GM21786 (cell line): ENCODE results near the gene RRP9.
A peak's percentile ranks its signal among the peaks of the same experiment; 100 is the strongest.
"Not testable (repeated sequence)": the region's sequence is repeated elsewhere in the genome, so short reads cannot be mapped to it uniquely, and the experiment has no call there.

Experiments
- ATAC-seq: cut with Tn5 transposase; IDR thresholded peaks from one replicate; pipeline ENCODE4 v1.9.1; 2021; ENCODE audit not compliant: unreplicated experiment

Gene RRP9, protein sequence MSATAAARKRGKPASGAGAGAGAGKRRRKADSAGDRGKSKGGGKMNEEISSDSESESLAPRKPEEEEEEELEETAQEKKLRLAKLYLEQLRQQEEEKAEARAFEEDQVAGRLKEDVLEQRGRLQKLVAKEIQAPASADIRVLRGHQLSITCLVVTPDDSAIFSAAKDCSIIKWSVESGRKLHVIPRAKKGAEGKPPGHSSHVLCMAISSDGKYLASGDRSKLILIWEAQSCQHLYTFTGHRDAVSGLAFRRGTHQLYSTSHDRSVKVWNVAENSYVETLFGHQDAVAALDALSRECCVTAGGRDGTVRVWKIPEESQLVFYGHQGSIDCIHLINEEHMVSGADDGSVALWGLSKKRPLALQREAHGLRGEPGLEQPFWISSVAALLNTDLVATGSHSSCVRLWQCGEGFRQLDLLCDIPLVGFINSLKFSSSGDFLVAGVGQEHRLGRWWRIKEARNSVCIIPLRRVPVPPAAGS

DNA sequence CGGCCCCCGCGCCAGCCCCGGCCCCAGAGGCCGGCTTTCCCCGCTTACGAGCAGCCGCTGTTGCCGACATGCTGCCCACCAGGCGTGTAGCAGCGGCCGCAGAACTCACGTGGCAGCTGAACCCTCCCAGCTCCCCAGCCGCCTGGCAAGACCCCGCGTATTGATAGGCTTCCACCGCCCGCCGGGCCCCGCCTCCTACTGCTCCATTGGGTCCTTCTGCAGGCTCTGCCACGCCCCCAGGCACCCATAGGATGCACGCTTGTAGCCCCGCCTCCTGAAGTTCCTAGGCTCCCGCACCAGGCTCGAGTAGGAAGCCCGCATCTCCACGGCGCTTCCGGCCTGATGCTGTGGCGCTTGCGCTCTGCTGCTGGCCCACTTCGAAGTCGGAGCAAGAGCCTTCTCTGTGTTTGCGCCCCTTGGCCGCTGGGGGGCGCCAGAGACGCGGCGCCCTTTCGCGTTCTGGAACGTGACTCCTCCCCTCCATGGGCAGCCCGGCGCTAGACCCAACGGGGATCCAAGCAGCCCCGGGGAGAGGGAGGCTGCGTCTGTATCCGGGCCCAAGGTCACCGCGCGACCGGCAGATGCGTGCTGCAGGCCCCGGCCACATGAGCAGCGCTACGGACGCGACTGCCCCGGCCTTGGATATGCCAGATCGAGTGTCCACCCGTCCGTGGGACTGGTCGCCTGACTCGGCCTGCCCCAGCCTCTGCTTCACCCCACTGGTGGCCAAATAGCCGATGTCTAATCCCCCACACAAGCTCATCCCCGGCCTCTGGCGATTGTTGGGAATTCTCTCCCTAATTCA, at the start of gene RRP9, which contains the start of gene PARP3:
Gene RRP9, minus strand, starts transcription at position 107 of the 805 bp plus-strand sequence. Its CDS starts 37 bp downstream, at position 70.
Gene PARP3, plus strand, starts transcription at position 566 of the 805 bp plus-strand sequence. CDS start 993 bp downstream, outside the sequence.
- peak; percentile 91 for ATAC-seq

DNA sequence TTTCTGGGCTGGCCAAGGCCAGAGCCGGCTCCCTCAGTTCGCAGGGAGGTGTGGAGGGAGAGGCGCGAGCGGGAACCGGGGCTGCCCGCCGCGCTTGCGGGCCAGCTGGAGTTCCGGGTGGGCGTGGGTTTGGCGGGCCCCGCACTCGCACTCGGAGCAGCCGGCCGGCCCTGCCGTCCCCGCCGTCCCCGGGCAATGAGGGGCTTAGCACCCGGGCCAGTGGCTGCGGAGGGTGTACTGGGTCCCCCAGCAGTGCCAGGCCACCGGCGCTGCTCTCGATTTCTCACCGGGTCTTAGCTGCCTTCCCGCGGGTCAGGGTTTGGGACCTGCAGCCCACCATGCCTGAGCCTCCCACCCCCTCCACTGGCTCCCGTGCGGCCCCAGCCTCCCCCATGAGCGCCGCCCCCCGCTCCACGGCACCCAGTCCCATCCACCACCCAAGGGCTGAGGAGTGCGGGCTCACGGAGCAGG, 48.8 kb upstream of the RRP9 start:
- not testable (repeated sequence) for ATAC-seq

DNA sequence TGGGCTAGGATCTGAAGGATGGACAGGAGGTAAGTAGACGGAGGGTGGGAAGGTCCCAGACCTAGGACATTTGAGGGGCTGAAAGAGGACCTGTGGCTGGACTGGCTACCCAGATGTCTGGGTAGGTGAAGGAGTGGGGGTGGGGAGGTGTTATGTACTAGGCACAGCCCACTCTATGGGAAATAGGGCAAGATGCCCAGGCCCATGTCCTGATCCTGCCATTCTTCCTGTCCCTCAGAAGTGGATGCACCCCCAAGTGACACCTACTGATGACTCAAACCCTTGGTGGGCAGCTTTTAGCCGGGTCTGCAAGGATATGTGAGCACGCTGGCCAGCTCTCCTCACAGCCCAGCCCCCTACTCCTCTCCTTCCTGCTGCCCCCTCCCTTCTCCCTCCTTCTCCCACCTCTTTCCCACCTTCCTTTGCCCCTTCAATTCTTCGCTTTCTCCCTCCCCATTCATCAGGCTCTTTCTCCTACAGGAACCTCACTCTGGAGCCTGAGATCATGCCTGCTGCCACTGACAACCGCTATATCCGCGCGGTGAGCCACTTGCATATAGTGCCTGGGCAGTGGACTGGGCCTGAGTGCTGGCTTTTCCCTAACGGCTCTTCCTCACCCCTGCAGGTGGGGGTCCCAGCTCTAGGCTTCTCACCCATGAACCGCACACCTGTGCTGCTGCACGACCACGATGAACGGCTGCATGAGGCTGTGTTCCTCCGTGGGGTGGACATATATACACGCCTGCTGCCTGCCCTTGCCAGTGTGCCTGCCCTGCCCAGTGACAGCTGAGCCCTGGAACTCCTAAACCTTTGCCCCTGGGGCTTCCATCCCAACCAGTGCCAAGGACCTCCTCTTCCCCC, 46.8 kb upstream of the RRP9 start:
- no peak for ATAC-seq

- ATAC-seq = no peak
These were observed 45.9 kb upstream of the RRP9 start for GRCh38 chr3:51987568-51987967.

DNA sequence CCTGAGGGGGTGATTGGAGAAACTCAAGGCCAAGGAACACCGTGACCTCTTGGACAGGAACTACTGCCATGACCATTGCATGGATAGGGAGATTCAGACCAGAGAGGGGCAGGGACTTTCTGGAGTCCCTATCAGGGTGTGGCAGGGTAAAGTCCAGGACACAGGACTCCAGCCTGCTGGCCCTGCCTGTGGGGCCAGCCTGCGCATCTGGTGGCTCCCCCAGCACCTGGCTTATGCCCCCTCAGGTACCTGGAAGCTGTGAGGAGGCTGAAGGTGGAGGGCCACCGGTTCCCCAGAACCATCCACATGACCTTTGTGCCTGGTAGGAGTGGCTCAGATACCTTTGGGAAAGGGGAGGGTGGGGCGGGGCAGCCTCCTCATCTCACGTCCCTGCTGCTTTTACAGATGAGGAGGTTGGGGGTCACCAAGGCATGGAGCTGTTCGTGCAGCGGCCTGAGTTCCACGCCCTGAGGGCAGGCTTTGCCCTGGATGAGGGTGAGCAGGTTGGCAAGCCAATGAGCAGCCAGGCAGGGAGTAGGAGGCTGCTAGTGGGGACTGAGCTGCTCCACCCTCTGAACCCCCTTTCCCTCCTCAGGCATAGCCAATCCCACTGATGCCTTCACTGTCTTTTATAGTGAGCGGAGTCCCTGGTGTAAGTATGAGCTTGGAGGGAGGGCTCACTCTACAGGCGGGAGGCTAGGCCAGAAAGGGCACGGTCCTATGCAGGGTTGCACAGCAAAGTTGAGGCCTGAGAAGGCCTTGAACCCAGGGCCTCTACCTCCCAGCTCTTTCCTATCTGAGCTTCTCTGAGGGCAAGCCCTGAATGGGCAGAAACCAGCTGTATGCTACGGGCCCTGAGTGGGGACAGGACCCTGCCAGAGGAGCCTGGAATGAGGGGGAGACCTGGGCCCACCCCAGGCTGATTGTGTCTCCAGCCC, 44.6 kb upstream of the RRP9 start:
- no peak for ATAC-seq

DNA sequence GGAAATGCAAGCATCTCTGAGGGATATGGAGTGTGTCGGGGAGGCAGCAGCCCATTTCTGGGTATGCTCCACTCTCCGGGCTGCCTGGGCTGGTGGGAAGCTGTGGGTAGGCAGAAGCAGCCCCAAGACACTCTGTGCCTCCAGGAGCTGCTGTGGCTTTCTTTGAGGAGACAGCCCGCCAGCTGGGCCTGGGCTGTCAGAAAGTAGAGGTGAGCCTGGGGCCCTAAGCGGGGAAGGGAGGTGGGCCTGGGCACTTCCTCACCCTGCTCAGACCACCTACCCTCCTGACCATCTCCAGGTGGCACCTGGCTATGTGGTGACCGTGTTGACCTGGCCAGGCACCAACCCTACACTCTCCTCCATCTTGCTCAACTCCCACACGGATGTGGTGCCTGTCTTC, 43.4 kb upstream of the RRP9 start:
- ATAC-seq = no peak

GRCh38 chr3:51984269-51984647, 42.6 kb upstream of the RRP9 start:
- no peak for ATAC-seq

- no peak for ATAC-seq
These were observed 42.0 kb upstream of the RRP9 start for GRCh38 chr3:51983578-51984268.

DNA sequence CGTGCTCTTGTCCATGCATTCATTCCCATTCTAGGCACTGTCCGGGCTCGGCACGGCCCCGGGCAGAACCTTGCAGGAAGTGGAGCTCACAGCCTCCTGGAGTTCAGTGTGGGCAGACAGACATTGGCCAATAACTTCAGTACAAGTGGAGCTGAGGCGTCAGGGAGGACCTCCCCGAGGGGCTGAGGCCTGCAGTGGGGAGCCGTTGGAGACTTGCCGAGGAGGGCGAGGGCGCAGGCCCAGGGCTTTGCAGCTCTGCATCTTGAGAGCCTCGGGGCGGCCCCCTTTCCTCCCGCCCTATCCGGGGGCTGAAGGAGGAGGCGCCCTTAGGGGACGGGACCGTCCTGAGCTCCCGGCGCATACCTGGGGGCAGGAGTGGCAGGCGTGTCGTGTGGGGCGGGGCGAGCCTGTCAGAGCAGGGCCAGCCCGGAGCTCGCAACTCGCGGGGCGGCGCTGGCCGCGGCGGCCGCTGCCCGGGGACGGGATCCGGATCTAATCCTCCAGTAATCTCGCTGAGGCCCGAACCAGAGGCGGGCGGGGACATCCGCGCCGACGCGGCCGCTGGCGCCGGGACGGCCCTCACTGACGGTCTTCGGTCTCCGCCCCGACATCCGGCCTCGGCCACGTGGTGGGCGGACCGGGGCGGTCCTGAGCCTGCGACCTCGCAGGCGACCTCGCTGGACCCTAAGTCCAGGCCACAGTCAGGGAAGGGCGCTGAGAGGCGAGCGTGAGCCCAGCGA, 41.3 kb upstream of the RRP9 start, which contains the start of gene ACY1:
Gene ACY1, plus strand, starts transcription at position 698 of the 740 bp plus-strand sequence. CDS start 530 bp downstream, outside the sequence.
- ATAC-seq = peak; percentile 73

- peak; percentile 44 for ATAC-seq
These were observed 40.7 kb upstream of the RRP9 start for GRCh38 chr3:51982352-51982837.

DNA sequence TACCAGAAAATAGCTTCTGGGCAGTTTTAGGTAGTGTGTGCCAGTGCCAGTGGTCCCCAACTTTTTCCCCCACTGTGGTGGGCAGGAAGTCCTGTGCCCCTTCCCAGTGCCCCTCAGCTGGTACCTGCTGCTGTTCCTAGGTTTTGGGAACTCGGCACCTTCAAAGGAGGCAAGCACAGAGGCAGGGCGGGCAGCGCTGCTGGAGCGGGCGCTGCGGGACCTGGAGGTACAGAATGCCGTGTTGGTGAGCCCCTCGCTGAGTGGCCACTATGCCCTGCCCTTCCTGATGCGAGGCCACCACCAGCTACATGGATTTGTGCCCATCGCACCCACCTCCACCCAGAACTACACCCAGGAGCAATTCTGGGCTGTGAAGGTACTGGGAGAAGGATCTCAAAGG, 38.5 kb upstream of the RRP9 start:
- ATAC-seq = no peak

DNA sequence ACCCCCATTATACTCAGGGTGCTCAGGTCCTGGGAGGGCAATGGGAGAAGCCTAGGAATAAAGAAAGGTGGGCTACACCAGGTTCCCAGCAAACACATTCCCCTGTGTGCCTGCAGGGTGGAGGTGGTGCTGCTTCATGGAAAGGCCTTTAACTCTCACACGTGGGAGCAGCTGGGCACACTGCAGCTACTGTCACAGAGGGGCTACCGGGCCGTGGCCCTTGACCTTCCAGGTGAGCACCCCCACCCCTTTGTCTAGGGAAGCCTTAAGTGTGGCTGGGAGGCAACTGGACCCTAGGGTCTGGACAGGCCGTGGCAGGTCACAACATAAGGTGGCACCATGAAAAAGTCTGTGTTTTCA, 36.4 kb upstream of the RRP9 start:
- ATAC-seq = no peak

GRCh38 chr3:51977446-51978142, 35.9 kb upstream of the RRP9 start:
- ATAC-seq = no peak

DNA sequence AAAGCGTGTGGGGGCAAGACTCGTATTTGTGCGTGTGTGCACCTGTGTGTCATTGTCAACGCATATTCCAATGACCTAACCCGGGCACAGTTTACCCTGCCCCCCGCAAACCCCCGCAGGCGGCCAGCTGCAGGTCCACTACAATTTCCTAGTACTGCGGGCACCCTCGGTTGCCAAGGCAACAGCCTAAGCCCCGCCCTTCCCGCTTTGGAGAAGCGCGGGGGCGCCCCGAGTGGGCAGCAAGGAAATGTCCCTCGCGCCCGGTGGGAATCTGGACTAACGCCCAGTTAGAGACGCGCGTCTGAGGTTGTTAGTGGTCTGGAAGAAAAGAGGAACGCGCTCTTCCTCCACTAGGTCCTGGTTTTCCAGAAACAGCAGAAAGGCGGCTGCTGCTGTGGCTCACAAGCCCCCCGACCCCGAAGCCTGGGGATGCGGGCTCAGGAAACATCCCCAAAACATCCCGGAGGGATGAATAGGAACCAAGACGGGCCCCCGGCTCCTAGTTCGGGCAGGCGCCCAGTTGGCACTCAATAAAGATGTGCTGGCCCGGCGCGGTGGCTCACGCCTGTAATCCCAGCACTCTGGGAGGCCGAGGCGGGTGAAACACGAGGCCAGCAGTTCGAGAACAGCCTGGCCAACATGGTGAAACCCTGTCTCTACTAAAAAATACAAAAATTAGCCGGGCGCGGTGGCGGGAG, 34.3 kb upstream of the RRP9 start:
- no peak for ATAC-seq

DNA sequence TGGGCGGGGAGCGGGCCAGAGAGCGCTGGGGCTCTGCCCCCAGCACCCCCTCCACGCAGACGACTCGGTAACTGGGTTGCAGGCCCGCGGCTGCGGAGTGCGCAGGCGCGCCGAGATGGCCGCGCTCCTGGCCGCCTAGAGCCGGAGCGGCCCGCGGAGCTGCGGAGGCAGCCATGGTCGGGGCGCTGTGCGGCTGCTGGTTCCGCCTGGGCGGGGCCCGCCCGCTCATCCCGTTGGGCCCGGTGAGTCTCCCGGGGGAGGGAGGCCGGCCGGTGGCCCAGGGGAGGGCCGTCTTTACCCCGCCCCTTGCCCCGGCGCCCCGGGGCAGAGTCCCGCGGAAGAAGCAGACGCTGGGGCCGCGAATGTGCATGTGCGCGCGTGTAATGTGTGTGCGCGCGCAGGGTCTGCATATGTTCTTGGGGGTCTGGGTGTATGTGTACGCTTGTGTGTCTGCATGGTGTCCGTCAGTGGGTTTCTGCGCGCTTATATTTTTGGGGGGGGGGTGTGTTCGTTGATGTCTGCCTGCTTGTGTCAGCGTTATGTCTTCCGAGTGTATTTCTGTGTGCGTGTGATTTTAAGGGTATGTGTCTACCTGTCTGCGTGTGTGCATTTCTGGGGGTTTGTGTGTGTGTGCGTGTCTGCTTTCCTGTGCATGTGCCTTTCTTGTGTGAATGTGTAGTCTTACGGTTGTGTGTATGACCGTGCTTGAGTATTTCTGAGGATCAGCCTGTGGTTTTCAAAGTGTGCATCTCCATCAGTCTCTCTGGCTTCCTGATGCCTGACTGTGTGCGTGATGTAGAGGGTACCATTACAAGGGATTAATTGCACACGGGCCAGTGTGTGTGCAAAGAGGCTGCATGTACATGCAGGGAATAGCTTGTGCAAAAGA, 33.5 kb upstream of the RRP9 start, which contains the start of gene ABHD14A:
Gene ABHD14A, plus strand, starts transcription at position 102 of the 889 bp plus-strand sequence. Its CDS starts 72 bp downstream, at position 174.
- ATAC-seq = peak; percentile 36
